Stimulated activated CD8-positive, alpha-beta memory T cell treated with anti-CD3 and anti-CD28 coated beads, Interleukin-4, amount 100 ng/mL, for 48 hours (primary cell): ENCODE data around the gene PLCH2.
A peak's percentile ranks its signal among the peaks of the same experiment; 100 is the strongest.

Source experiments
- DNase-seq: peaks from one replicate; pipeline ENCODE4 v3.0.0-alpha.2; 2020

PLCH2 gene

GRCh38 chr1:2533365-2533764 lies 57.3 kb downstream of the PLCH2 start:
- no peak for DNase-seq

DNA sequence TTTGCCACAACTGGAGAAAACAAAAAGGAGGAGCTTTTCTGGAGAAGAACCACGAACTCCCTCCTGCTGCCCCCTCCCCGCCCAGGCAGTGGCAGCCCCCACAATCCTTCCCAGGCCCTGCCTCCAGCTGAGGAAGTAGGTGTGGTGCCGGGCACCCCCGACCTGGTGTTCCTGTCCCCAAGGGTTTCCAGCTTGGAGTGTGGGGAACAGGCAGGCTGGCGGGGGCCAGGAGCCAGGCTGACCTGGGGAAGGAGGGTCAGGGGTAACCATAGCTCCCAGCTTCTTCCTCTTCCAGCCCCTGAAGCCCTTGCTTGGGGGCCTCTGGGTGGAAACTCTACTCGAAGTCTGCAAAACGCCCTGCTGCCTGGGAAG lies 58.2 kb downstream of the PLCH2 start:
- no peak for DNase-seq

GRCh38 chr1:2534687-2535441 lies 58.8 kb downstream of the PLCH2 start:
- DNase-seq: no peak

GRCh38 chr1:2535455-2535854 lies 59.4 kb downstream of the PLCH2 start:
- DNase-seq: no peak

DNA sequence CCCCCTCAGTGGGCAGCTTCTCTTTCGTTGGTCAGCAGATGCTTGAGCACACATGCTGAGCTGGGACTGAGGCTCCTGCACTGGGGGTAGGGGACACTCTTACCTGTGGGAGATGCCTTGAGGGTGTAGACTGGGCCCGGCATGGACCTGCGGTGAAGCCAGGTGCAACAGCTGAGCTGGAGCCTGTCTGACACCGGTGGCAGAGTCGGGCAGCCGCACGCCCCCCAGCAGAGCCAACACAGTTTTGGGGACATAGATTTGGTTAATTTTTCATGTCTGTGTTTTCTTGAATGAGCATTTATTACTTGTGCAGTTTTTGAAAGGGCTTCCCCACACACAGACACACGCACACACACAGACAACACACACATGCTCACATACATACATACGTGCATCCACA lies 59.9 kb downstream of the PLCH2 start:
- DNase-seq: no peak

DNA sequence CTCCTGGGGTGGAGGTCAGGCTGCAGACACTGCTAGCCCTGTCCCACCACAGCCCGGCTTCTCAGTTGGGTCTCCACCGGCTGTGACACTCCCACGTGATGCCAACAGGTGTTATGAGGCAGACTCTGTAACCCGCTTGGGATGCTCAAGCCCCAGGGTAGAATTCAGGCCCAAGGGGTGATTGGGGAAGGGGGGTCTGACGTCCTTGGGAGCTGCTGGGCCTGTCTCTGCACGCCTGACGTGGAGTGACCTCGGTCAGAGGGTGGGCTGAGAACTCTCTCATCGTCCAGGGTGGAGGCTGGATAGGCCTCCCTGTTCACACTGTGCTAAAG lies 61.7 kb downstream of the PLCH2 start:
- no peak for DNase-seq

- DNase-seq: no peak
Observed at GRCh38 chr1:2538376-2538775, 62.3 kb downstream of the PLCH2 start.

DNA sequence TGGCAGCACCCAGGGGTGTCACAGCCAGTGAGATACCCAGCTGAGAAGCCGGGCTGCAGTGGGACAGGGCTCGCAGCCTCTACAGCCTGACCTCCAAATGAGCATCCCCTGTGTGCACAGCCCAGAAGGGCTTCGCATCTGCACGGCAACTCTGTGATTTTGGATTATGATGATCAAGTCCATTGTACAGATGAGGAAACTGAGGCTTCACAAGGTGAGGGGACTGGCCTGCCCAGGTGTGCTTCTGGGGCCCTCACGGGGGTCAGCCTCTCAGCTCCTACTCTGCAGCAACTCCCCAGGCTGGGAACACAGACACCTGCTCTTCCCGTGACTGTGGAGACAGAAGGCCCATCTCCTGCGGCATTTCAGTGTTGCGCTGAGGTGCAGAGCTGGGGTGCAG lies 62.8 kb downstream of the PLCH2 start:
- no peak for DNase-seq

DNA sequence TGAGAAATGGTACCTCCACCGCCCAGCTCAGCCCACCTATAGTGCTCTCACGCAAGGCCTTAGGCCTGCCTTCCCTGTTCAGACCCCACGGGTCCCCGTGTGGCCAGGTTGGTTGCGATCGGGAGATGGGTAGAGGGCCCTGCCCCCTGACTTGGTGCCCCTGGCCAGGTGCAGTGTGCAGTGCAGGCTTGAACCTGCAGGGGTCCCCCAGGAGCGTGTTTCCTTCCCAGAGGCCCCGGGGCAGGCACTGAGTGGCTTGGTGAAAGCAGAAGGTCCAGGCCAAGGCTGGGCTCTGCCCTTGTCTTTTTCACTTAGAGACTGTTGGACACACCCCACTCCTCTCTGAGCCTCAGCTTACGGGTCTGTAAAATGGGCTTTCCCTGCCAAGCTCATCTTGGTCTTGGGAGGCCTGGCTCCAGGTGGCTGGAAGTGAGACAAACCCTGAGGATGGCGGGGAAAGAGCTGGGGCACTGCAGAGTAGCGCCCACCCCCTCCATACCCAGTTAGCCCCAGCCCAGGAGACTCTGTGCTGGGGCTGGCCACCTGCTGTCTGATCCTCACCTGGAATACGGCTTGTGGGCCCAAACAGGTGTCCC lies 63.3 kb downstream of the PLCH2 start:
- peak; percentile 74 for DNase-seq

- no peak for DNase-seq
Observed at GRCh38 chr1:2540816-2541492, 64.9 kb downstream of the PLCH2 start.

DNA sequence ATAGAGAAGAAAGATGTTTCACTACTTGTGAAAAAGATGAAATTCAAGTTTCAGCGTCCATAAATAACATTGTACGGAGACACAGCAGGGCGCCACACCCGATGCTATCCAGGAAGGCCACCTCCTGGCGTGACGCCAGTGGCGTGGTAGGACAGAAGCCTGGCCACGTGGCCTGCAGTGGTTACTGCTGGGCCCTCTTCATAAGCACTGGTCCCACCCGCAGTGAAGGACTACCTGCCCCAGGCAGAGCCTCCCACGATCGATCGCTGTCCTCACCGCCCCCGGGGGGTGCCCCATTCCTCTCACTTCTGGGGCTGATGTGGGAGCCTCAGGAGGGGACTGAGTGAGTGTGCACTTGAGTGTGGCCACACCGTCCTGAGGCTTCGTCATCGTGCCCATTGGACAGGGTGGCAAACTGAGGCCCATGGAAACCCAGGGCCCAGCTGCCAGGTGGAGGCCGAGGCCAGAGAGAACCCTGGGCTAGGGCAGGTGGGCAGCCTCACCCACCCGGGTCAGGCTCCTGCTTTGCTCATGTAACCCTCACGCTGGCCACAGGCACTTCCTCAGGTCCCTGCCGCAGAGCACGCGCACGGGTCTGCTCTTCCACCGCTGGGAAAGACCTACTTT lies 65.6 kb downstream of the PLCH2 start:
- DNase-seq: no peak

- DNase-seq: no peak
Observed at GRCh38 chr1:2542246-2542915, 66.3 kb downstream of the PLCH2 start.

DNA sequence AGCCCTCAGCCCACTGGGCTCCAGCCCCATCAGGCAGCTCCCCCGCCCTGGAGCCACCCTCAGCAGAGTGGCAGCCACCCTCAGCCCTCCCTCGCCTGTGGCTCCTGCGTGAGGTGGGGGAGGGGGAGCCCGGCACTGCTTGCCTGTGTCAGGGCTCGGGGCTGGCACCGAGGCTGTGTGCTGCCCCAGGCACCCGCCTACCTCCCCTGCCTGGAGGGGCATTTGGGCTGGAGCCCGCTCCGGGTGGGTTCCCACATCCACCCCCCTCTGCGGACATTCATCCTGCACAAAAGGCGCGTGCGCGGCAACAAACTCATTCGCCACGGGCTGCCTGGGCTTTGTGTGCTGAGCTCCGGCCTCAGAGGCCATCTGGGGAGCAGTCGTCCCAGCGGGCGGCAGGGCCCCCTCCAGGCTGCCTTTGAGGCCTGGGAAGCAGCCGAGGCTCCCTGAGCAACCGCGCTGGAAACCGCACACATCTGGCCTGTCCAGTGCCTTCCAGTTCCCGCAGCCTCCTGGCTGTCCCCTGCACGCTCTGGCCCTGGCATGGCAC lies 67.5 kb downstream of the PLCH2 start:
- DNase-seq: peak; percentile 51

DNA sequence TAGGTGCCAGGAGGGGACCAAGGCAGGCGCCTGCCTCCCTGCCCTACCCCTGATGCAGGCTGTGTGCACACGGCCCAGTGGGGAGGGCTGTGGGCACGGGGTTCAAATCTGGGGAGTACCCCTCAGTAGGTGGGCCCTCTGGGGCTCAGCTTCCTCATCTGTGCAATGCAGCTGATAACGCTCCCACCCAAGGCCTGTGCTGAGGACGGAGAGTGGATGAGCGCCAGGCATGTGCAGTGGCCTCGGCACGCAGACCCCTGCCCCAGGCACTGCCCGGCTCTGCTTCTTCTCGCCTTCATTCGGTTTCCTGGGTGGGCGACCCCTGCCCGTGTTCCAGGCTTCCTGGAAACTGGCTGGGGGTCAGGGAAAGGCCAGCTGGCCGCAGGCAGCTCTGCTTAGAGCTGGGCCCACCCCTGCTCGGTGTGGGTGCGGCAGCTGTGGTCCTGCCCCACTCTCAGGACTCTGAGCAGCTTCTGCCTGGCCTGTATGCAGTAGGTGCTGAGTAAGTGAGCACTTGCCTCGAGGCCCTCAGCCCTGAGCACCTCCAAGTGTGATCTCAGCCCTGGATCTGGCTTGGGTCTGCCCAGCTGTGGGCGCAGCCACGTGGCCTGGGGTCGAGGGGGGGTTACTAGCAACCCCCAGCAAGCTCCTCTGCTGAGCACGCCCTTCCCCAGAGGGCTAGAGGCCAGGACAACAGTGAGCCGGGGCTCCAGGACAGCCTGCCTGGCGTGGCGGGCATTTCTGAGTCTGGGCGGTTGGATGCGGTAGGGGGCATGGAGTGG lies 68.2 kb downstream of the PLCH2 start:
- DNase-seq: no peak

- no peak for DNase-seq
Observed at GRCh38 chr1:2544875-2545640, 69.0 kb downstream of the PLCH2 start.

- peak; percentile 88 for DNase-seq
Observed at GRCh38 chr1:2545754-2546514, 69.8 kb downstream of the PLCH2 start.

DNA sequence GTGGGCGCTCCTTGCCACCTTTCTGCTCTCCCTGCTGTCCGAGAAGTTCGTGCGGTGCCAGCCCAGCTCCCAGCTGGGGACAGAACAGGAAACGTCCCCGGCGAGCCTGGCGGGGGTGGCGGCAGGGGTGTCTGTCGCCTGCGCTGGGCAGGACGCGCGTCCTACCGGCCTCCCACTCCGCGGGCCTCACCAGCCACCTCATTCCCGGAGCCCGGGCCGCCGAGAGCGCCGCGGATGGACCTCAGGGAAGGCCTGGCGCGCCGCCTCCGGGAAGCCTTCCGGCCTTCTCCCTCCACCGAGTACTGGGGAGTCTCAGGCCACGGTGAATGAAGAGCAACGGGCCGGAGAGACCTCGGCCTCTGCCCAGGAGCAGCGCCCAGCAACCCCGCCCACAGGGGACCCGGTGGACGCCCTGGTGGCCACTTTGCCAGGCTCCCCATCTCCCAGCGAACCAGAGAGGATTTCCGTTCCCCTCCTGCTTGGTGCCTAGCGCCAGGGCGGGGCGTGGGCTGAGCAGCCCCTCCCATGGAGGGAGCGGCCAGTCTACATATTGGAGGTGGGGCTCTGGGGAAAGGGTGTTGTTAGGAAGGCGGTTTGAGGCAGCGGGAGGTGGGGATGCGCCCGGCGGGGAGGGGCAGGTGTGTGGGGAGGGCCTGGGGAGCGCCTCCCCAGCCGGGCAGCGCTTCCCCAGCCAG lies 70.6 kb downstream of the PLCH2 start:
- peak; percentile 88 for DNase-seq

GRCh38 chr1:2547210-2548067 lies 71.3 kb downstream of the PLCH2 start:
- DNase-seq: peak; percentile 81

GRCh38 chr1:2548068-2548589 lies 72.0 kb downstream of the PLCH2 start:
- peak; percentile 92 for DNase-seq
